Kidney (tissue), 14 donors: Measurements from ENCODE around the gene CHD5. TPM values are rescaled to one million over a fixed set of nuclear protein-coding genes. Genes with fewer than 3 reads are reported as not detected.

Source experiments
- DNase-seq, 5 donors: peaks; one replicate each; pipeline ENCODE4 v3.0.0-alpha.2; 2013 to 2020
- FAIRE-seq: peaks from 2 replicates; lab custom pipeline; 2012; peaks lifted over from hg19 to GRCh38; lab: Jason Lieb, UNC
- H3K27ac ChIP-seq, 2 donors: one replicate each; pipeline ENCODE4 v1.7.0; 2013; ENCODE audit warnings: low read depth in 2 of 2, low read length in 2 of 2, inconsistent platforms in 1 of 2
- H3K27me3 ChIP-seq: one replicate; pipeline ENCODE4 v1.7.1; 2013; ENCODE audit warnings: low read length, inconsistent platforms; ENCODE audit not compliant: control insufficient read depth, insufficient read depth
- H3K36me3 ChIP-seq, 3 donors: one replicate each; pipeline versions ENCODE4 v1.7.0 to v1.7.1; 2013; ENCODE audit warnings: low read length in 3 of 3, control low read depth in 1 of 3, inconsistent platforms in 1 of 3; ENCODE audit not compliant: insufficient read depth in 3 of 3, control insufficient read depth in 2 of 3
- H3K4me1 ChIP-seq, 3 donors: one replicate each; pipeline versions ENCODE4 v1.7.0 to v1.7.1; 2013; ENCODE audit warnings: low read length in 3 of 3, inconsistent platforms in 1 of 3, low read depth in 1 of 3; ENCODE audit not compliant: control insufficient read depth in 2 of 3, insufficient read depth in 2 of 3
- H3K4me3 ChIP-seq, 3 donors: one replicate each; pipeline versions ENCODE4 v1.7.0 to v1.8.1; 2013; ENCODE audit warnings: low read length in 3 of 3, control low read depth in 1 of 3, inconsistent platforms in 1 of 3
- H3K9ac ChIP-seq, 3 donors: one replicate each; pipeline versions ENCODE4 v1.7.0 to v1.7.1; 2013; ENCODE audit warnings: low read length in 3 of 3, control low read depth in 1 of 3, inconsistent platforms in 1 of 3
- H3K9me3 ChIP-seq, 3 donors: one replicate each; pipeline versions ENCODE4 v1.7.0 to v1.7.1; 2013; ENCODE audit warnings: low read length in 3 of 3, control low read depth in 1 of 3, inconsistent platforms in 1 of 3; ENCODE audit not compliant: control insufficient read depth in 2 of 3, insufficient read depth in 1 of 3
- CTCF ChIP-seq: IDR thresholded peaks from 3 replicates; pipeline ENCODE4 v1.5.1; 2012; ENCODE audit warnings: mild to moderate bottlenecking, moderate library complexity, borderline replicate concordance; ENCODE audit not compliant: insufficient read depth; ENCODE audit errors: extremely low read depth
- intact Hi-C: fragments of 100-400 bp; cut with DNase I; formaldehyde crosslinking; loops from one replicate; pipeline ENCODE4 v1.11.1; 2022
- polyA plus RNA-seq: library from polyadenylated mRNA; stranded (reverse); fragments of 350-450 nt; fragmentation: Illumina TruSeq; extraction: RNeasy Lipid Tissue Mini Kit (QIAGEN cat#74804); gene quantifications from one replicate; pipeline ENCODE4 v1.2.3, GENCODE V29; 2014; ENCODE audit warnings: low read depth, low replicate concordance; ENCODE audit not compliant: insufficient read depth
- total RNA-seq: library from RNA; stranded (reverse); fragmentation: NEBNext Ultra II Directional; extraction: Animal tissue kit (Norgen Biotek cat#: 25700); gene quantifications from one replicate; pipeline ENCODE4 v1.2.1, GENCODE V29; 2021
- donor health status: control.
- donor health status: control.
- donor health status: control.
- donor health status: control.
- donor health status: control.
- donor health status: DM: yes; HTN: yes; CAD: no.
- donor health status: Normal renal cell carcinoma (clear cell type).

Gene CHD5
- total and polyA plus RNA-seq, 2 donors from 2014 or later = 0.54 to 0.85 TPM

GRCh38 chr1:6098303-6099215, 81.6 kb downstream of the CHD5 start:
- Histone ChIP-seq H3K27me3 (no peaks in the 10 kb centered on the region), H3K27ac (no peak overlapping the region), H3K4me1 (no peaks in the 10 kb centered on the region), H3K9ac (no peak overlapping the region), H3K4me3 (no peak overlapping the region), H3K9me3 (no peaks in the 10 kb centered on the region), H3K36me3 (peaks cover 0 to 3% (median 0%) of the 10 kb centered on the region in 3 donors)
- peak in 1 of 5 donors; percentile 52 for DNase-seq
- TF ChIP-seq CTCF = no peak
- FAIRE-seq = no peak
- intact Hi-C loops = no loop called here

GRCh38 chr1:6097824-6098223, 82.3 kb downstream of the CHD5 start:
- DNase-seq (peak in 1 of 5 donors; percentile 55), FAIRE-seq (no peak)
- no peaks in the 10 kb centered on the region for H3K4me1 ChIP-seq
- H3K27me3 ChIP-seq = no peaks in the 10 kb centered on the region
- no peak overlapping the region for H3K9ac ChIP-seq
- no peak overlapping the region for H3K27ac ChIP-seq
- no peak for TF ChIP-seq CTCF
- H3K9me3 ChIP-seq = no peaks in the 10 kb centered on the region
- peaks cover 0 to 3% (median 0%) of the 10 kb centered on the region in 3 donors for H3K36me3 ChIP-seq
- no peak overlapping the region for H3K4me3 ChIP-seq
- intact Hi-C loops = no loop called here

- TF ChIP-seq CTCF = no peak
- intact Hi-C loops = no loop called here
These were observed 83.0 kb downstream of the CHD5 start for GRCh38 chr1:6097117-6097595.

More at GRCh38 chr1:6097117-6097595, 83.0 kb downstream of the CHD5 start:
- no peaks in the 10 kb centered on the region for H3K4me1 ChIP-seq
- no peaks in the 10 kb centered on the region for H3K9me3 ChIP-seq
- FAIRE-seq = no peak
- H3K4me3 ChIP-seq = no peak overlapping the region
- peaks cover 0 to 3% (median 0%) of the 10 kb centered on the region in 3 donors for H3K36me3 ChIP-seq
- H3K27me3 ChIP-seq = no peaks in the 10 kb centered on the region
- no peak overlapping the region for H3K27ac ChIP-seq
- peak in 1 of 5 donors; percentile 68 for DNase-seq
- no peak overlapping the region for H3K9ac ChIP-seq
